Transverse colon (tissue), 4 donors: ENCODE results near the gene KIF5A. TPM values are rescaled to one million over a fixed set of nuclear protein-coding genes. Genes with fewer than 3 reads are reported as not detected.

Experiments
- DNase-seq: peaks from one replicate; pipeline ENCODE4 v3.0.0-alpha.2; 2019
- H3K27ac ChIP-seq, 4 donors: fragments of 200-600 bp; sonication (generic); 2 replicates each; pipeline ENCODE4 v1.5.1; 2016 to 2018; ENCODE audit warnings: inconsistent platforms in 4 of 4
- H3K27me3 ChIP-seq: fragments of 200-600 bp; sonication (generic); 2 replicates; pipeline ENCODE4 v1.5.1; 2017; ENCODE audit warnings: inconsistent platforms
- H3K36me3 ChIP-seq, 4 donors: fragments of 200-600 bp; sonication (generic); 2 replicates each; pipeline ENCODE4 v1.5.1; 2017 to 2019; ENCODE audit warnings: inconsistent platforms in 4 of 4
- H3K4me1 ChIP-seq, 4 donors: fragments of 200-600 bp; sonication (generic); 2 replicates each; pipeline ENCODE4 v1.5.1; 2017 to 2020; ENCODE audit warnings: inconsistent platforms in 4 of 4
- H3K4me3 ChIP-seq, 4 donors: fragments of 200-600 bp; sonication (generic); 1 replicate in 1 of 4; 2 replicates in 3 of 4; pipeline versions ENCODE4 v1.5.1 to v1.6.1; 2017 to 2019; ENCODE audit warnings: inconsistent platforms in 4 of 4
- H3K9me3 ChIP-seq, 2 donors: fragments of 200-600 bp; sonication (generic); 2 replicates each; pipeline ENCODE4 v1.5.1; 2017 to 2019; ENCODE audit warnings: inconsistent platforms in 2 of 2
- CTCF ChIP-seq, 5 experiments: fragments of 200-600 bp in 3 of 5; fragments of 450-650 bp in 2 of 5; sonication (generic) in 3 of 5; IDR thresholded peaks; 1 replicate in 2 of 5; 2 replicates in 3 of 5; pipeline ENCODE4 v1.5.1; 2016 to 2017; ENCODE audit warnings: antibody characterized with exemption in 5 of 5, inconsistent platforms in 3 of 5, mild to moderate bottlenecking in 2 of 5, moderate library complexity in 1 of 5
- EP300 ChIP-seq: sonication (generic); formaldehyde crosslinking; IDR thresholded peaks from one replicate; pipeline ENCODE4 v1.6.1; 2017; ENCODE audit warnings: antibody characterized with exemption, low read depth
- POLR2A ChIP-seq: fragments of 450-650 bp; IDR thresholded peaks from one replicate; pipeline ENCODE4 v1.6.1; 2016; ENCODE audit warnings: antibody characterized with exemption, mild to moderate bottlenecking, moderate library complexity
- POLR2AphosphoS5 ChIP-seq, 3 donors: sonication (generic); formaldehyde crosslinking; IDR thresholded peaks; one replicate each; pipeline ENCODE4 v1.6.1; 2016; ENCODE audit warnings: antibody characterized with exemption in 3 of 3
- whole genome bisulfite sequencing, 2 donors: methylation state at CpG; one replicate each; pipeline ENCODE4 v1.1.5; 2018; ENCODE audit warnings: low coverage in 1 of 2; 5-methylcytosine and 5-hydroxymethylcytosine counted together
- in situ Hi-C, 4 donors: fragments of 200-750 bp; cut with MboI; loops; one replicate each; pipeline versions ENCODE4 v1.15.0 to v1.15.1; 2017; ENCODE audit warnings: low sequenced_read_pairs in 3 of 4, low pct_ligation_motif_present in 1 of 4, low pct_unique_long_range_greater_than_20kb in 1 of 4
- intact Hi-C: fragments of 100-400 bp; cut with DNase I; formaldehyde crosslinking; loops from one replicate; pipeline ENCODE4 v1.15.1; 2023; ENCODE audit warnings: low total_unique reads
- total RNA-seq, 4 donors: library from RNA; depleted of rRNA; stranded (reverse); fragments of >200 nt; gene quantifications; one replicate each; pipeline ENCODE4 v1.1.0, GENCODE V29; 2016

The KIF5A gene
- total RNA-seq, 4 donors from 2014 or later: 1.3 to 6.2 (median 1.6) TPM

GRCh38 chr12:57621497-57622292 is 71.9 kb downstream of the KIF5A start:
- H3K9me3 ChIP-seq: no peaks in the 10 kb centered on the region
- peaks cover 98% of the 10 kb centered on the region for H3K27me3 ChIP-seq
- no peak overlapping the region for H3K27ac ChIP-seq
- peak overlapping the region in 2 of 4 donors; percentile 30 to 40 for H3K4me3 ChIP-seq
- peaks cover 0 to 23% (median 14%) of the 10 kb centered on the region in 4 donors for H3K4me1 ChIP-seq
- intact Hi-C loops (loop anchor here (1.0 kb wide), 1 partner anchor 38 kb away; no protein-coding TSS in a partner anchor), in situ Hi-C loops (loop anchor here in 2 of 4 donors (5.0 to 10.0 kb wide), 2 partner anchors 39 to 47 kb away; no protein-coding TSS in a partner anchor)
- WGBS, 2 donors: 0 to 1% methylated on average over 10 to 48 of the region's 49 CpGs
- H3K36me3 ChIP-seq: no peaks in the 10 kb centered on the region
- TF ChIP-seq POLR2A: no peak
- no peak for TF ChIP-seq EP300
- no peak for TF ChIP-seq POLR2AphosphoS5 (IDR thresholded peaks at IDR 0.05)
- peak; percentile 89 to 98 (median 92) for TF ChIP-seq CTCF (IDR thresholded peaks at IDR 0.05)
- peak; percentile 55 for DNase-seq

- TF ChIP-seq CTCF (IDR thresholded peaks at IDR 0.05) (no peak), POLR2AphosphoS5 (IDR thresholded peaks at IDR 0.05) (no peak), EP300 (no peak), POLR2A (no peak)
- H3K36me3 ChIP-seq: no peaks in the 10 kb centered on the region
- H3K27me3 ChIP-seq: peaks cover 100% of the 10 kb centered on the region
- peaks cover 0 to 26% (median 14%) of the 10 kb centered on the region in 4 donors for H3K4me1 ChIP-seq
- H3K27ac ChIP-seq: no peak overlapping the region
- intact Hi-C loops (no loop called here), in situ Hi-C loops (loop anchor here in 2 of 4 donors (5.0 to 10.0 kb wide), 2 partner anchors 40 to 48 kb away; no protein-coding TSS in a partner anchor)
- no peak overlapping the region for H3K4me3 ChIP-seq
- WGBS, 2 donors: 75 to 78% methylated on average over 3 to 9 of the region's 9 CpGs
- no peak for DNase-seq
- no peaks in the 10 kb centered on the region for H3K9me3 ChIP-seq
These were observed 72.7 kb downstream of the KIF5A start for GRCh38 chr12:57622293-57623245.

GRCh38 chr12:57623385-57623784 is 73.5 kb downstream of the KIF5A start:
- in situ Hi-C loops: loop anchor here in 2 of 4 donors (5.0 to 10.0 kb wide), 2 partner anchors 41 to 49 kb away; no protein-coding TSS in a partner anchor
- no peak overlapping the region for H3K4me3 ChIP-seq
- intact Hi-C loops: no loop called here
- WGBS, 2 donors: 69 to 82% methylated on average over 2 of the region's 2 CpGs
- DNase-seq: no peak
- H3K36me3 ChIP-seq: no peaks in the 10 kb centered on the region
- peaks cover 100% of the 10 kb centered on the region for H3K27me3 ChIP-seq
- no peaks in the 10 kb centered on the region for H3K9me3 ChIP-seq
- TF ChIP-seq EP300 (no peak), POLR2AphosphoS5 (IDR thresholded peaks at IDR 0.05) (no peak), CTCF (IDR thresholded peaks at IDR 0.05) (no peak), POLR2A (no peak)
- no peak overlapping the region for H3K27ac ChIP-seq
- H3K4me1 ChIP-seq: peaks cover 0 to 29% (median 14%) of the 10 kb centered on the region in 4 donors
